Heart left ventricle (tissue), 16 donors: ENCODE data around the gene ASIC4. TPM values are rescaled to one million over a fixed set of nuclear protein-coding genes. Genes with fewer than 3 reads are reported as not detected.

ENCODE experiments used
- ATAC-seq, 4 donors: fragments of 200-7000 bp; cut with Tn5 transposase; one replicate each; pipeline ENCODE4 v1.9.1; 2020 to 2022; ENCODE audit warnings: moderate library complexity in 4 of 4, mild to moderate bottlenecking in 3 of 4, moderate number of reproducible peaks in 1 of 4
- DNase-seq, 5 donors: peaks; one replicate each; pipeline ENCODE4 v3.0.0-alpha.2; 2020
- H3K27ac ChIP-seq, 12 donors: fragments of 200-600 bp; sonication (generic) in 4 of 12; one replicate each; pipeline versions ENCODE4 v1.5.0 to v1.8.0; 2016 to 2022; ENCODE audit warnings: mild to moderate bottlenecking in 2 of 12
- H3K27me3 ChIP-seq, 9 donors: fragments of 200-600 bp; sonication (generic) in 2 of 9; one replicate each; pipeline versions ENCODE4 v1.5.1 to v1.8.0; 2016 to 2022; ENCODE audit warnings: mild to moderate bottlenecking in 3 of 9
- H3K36me3 ChIP-seq, 9 donors: fragments of 200-600 bp; sonication (generic) in 2 of 9; one replicate each; pipeline versions ENCODE4 v1.5.0 to v1.8.0; 2018 to 2022; ENCODE audit warnings: mild to moderate bottlenecking in 2 of 9
- H3K4me1 ChIP-seq, 12 donors: fragments of 200-600 bp; sonication (generic) in 4 of 12; one replicate each; pipeline versions ENCODE4 v1.5.0 to v1.8.0; 2016 to 2022; ENCODE audit warnings: mild to moderate bottlenecking in 3 of 12
- H3K4me3 ChIP-seq, 12 donors: fragments of 200-600 bp; sonication (generic) in 4 of 12; one replicate each; pipeline versions ENCODE4 v1.5.0 to v1.8.0; 2017 to 2022; ENCODE audit warnings: mild to moderate bottlenecking in 9 of 12, moderate library complexity in 4 of 12
- H3K9me3 ChIP-seq, 12 donors: fragments of 200-600 bp; sonication (generic) in 4 of 12; one replicate each; pipeline versions ENCODE4 v1.5.0 to v1.8.0; 2016 to 2022; ENCODE audit warnings: mild to moderate bottlenecking in 1 of 12
- POLR2A ChIP-seq, 2 donors: fragments of 450-650 bp; IDR thresholded peaks; one replicate each; pipeline ENCODE4 v1.6.1; 2017; ENCODE audit warnings: antibody characterized with exemption in 2 of 2, mild to moderate bottlenecking in 2 of 2, moderate library complexity in 2 of 2
- WGBS, 4 donors: extraction: QIAGEN DNeasy Blood & Tissue Kit in 2 of 4; methylation state at CpG; one replicate each; pipeline versions ENCODE4 v1.1.5 to v1.1.7; 2013 to 2018; 5-methylcytosine and 5-hydroxymethylcytosine counted together
- intact Hi-C, 10 donors: fragments of 100-400 bp; cut with DNase I; formaldehyde crosslinking; loops; one replicate each; pipeline versions ENCODE4 v1.11.1 to v1.14.2; 2022
- polyA plus RNA-seq, 2 donors: library from polyadenylated mRNA; stranded (reverse); fragments of 200-250 nt; gene quantifications; one replicate each; pipeline ENCODE4 v1.2.3, GENCODE V29; 2013
- total RNA-seq, 9 donors: library from RNA; depleted of rRNA in 2 of 9; stranded (reverse); fragments of >200 nt in 2 of 9; fragmentation: NEBNext Ultra II Directional in 3 of 9; extraction: Animal tissue kit (Norgen Biotek cat#: 25700) in 3 of 9; gene quantifications; one replicate each; pipeline versions ENCODE4 v1.1.0 to v1.2.4, GENCODE V29; 2016 to 2023
- TF ChIP-seq, protein P1 (sequence below), 12 donors: fragments of 200-600 bp; sonication (generic) in 4 of 12; IDR thresholded peaks; one replicate each; pipeline versions ENCODE4 v1.5.0 to v1.8.0; 2018 to 2022; ENCODE audit warnings: antibody characterized with exemption in 12 of 12, mild to moderate bottlenecking in 5 of 12
- donor health status: ischemic (EF 13 %, LVEDD 7.1; RV severe dilation, severe dysfunction).
- donor health status: healthy with polysubstance abuse.
- donor health status: DM: no; HTN: yes; CAD: no.
- donor health status: DM: no; HTN: no; CAD: no.
- donor health status: ischemic (EF 25% LVEDD 6.9; RV normal size, moderate dysfunction).
- donor health status: ischemic (EF 25% LVEDD 5.7; RV mildly dilated, moderate dysfunction).
- donor health status: healthy.
- donor health status: DM: yes; HTN: yes; CAD: no.
- donor health status: ischemic (EF 35%, LVEDD 5.7; RV mildly dilated, moderate dysfunction).
- donor health status: nonischemic (EF 11% LVEDD 7.7; RV severe dilation, severe dysfunction).
- donor health status: DM: yes; HTN: yes; CAD: no.
- donor health status: PGD.
- donor health status: ischemic (EF 29% LVEDD 5.4; RV normal size, mild dysfunction).
- donor health status: nonischemic (EF 23%, LVEDD 6.1; RV moderate dilation, normal function).

Gene ASIC4
- total and polyA plus RNA-seq, 11 donors = 0.03 to 0.10 (median 0.08) TPM; not detected in 8

DNA sequence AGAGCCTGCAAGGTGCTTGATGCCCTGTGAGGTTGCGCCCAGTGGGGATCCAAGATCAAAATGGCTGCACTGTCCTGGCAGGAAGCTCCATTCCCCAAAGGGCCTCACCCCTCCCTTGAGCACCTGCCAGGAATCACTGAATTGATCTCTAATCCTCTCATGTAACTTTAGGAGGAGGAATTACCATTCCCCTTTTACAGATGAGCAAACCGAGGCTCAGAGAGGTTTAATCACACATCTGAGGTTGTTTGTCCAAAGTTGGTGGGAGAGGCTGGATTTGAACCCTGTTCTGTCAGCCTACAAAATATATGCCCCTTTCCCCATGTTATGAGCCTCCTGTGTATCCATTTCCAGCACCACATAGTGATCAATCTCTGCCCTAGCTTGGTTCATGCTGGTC is 10.5 kb downstream of the ASIC4 start:
- no peak for TF ChIP-seq POLR2A (IDR thresholded peaks at IDR 0.05)
- TF ChIP-seq, protein P1, sequence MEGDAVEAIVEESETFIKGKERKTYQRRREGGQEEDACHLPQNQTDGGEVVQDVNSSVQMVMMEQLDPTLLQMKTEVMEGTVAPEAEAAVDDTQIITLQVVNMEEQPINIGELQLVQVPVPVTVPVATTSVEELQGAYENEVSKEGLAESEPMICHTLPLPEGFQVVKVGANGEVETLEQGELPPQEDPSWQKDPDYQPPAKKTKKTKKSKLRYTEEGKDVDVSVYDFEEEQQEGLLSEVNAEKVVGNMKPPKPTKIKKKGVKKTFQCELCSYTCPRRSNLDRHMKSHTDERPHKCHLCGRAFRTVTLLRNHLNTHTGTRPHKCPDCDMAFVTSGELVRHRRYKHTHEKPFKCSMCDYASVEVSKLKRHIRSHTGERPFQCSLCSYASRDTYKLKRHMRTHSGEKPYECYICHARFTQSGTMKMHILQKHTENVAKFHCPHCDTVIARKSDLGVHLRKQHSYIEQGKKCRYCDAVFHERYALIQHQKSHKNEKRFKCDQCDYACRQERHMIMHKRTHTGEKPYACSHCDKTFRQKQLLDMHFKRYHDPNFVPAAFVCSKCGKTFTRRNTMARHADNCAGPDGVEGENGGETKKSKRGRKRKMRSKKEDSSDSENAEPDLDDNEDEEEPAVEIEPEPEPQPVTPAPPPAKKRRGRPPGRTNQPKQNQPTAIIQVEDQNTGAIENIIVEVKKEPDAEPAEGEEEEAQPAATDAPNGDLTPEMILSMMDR (IDR thresholded peaks at IDR 0.05) = no peak
- Histone ChIP-seq H3K27me3 (peaks cover 8 to 80% (median 29%) of the 10 kb centered on the region in 9 donors), H3K27ac (no peak overlapping the region), H3K4me3 (no peak overlapping the region), H3K36me3 (no peaks in the 10 kb centered on the region), H3K4me1 (peaks cover 0 to 58% (median 25%) of the 10 kb centered on the region in 12 donors), H3K9me3 (no peaks in the 10 kb centered on the region)
- ATAC-seq (no peak), DNase-seq (no peak)
- WGBS, 4 donors = 90 to 100% (median 92%) methylated on average over 2 of the region's 2 CpGs
- intact Hi-C loops = loop anchor here in 7 of 10 donors (2.0 to 5.0 kb wide), 4 partner anchors 33 to 120 kb away; no protein-coding TSS in a partner anchor

DNA sequence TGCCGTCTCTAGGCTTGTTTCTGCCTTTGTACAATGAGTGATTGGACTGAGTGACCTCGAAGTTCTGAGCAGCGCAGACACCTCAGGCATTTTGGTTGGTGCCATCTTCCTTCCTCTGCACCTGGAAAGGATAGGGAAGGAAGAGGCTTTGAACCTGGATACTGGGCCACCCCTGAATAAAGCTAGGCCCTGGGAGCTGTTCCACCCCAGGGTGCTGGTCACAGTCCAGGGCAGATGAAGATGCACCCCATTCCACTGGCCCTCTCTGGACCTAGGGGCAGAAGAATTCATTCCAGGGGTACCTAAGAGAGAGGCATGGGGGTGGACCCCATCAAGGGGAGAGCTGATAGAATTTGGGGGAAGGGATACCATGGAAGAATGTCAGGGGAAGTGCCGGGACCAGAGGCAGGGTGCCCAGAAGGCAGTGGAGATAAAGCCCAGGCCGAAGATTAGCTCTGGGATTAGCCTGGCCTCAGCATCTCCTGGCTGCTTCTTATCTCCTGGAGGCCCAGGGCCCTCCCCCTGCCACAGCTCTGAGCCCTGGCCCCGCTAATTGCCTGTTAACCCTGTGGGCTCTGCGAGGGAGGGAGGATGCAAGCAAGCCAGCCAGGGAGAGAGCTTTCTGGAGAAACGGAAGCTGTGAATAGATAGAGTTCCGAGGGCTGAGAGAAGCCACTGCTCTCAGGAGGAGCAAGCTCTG is 11.4 kb downstream of the ASIC4 start:
- H3K4me1 ChIP-seq = peaks cover 0 to 54% (median 28%) of the 10 kb centered on the region in 12 donors
- H3K36me3 ChIP-seq = no peaks in the 10 kb centered on the region
- DNase-seq (no peak), ATAC-seq (no peak)
- 29 to 34% (median 30%) methylated on average over 9 of the region's 9 CpGs for WGBS, 4 donors
- H3K27me3 ChIP-seq = peaks cover 8 to 85% (median 31%) of the 10 kb centered on the region in 9 donors
- no peak overlapping the region for H3K4me3 ChIP-seq
- no peaks in the 10 kb centered on the region for H3K9me3 ChIP-seq
- TF ChIP-seq, protein P1 (IDR thresholded peaks at IDR 0.05) = no peak
- TF ChIP-seq POLR2A (IDR thresholded peaks at IDR 0.05) = no peak
- intact Hi-C loops = loop anchor here in 7 of 10 donors (2.0 to 5.0 kb wide), 4 partner anchors 33 to 121 kb away; no protein-coding TSS in a partner anchor
- peak overlapping the region in 2 of 12 donors; percentile 12 to 53 for H3K27ac ChIP-seq

DNA sequence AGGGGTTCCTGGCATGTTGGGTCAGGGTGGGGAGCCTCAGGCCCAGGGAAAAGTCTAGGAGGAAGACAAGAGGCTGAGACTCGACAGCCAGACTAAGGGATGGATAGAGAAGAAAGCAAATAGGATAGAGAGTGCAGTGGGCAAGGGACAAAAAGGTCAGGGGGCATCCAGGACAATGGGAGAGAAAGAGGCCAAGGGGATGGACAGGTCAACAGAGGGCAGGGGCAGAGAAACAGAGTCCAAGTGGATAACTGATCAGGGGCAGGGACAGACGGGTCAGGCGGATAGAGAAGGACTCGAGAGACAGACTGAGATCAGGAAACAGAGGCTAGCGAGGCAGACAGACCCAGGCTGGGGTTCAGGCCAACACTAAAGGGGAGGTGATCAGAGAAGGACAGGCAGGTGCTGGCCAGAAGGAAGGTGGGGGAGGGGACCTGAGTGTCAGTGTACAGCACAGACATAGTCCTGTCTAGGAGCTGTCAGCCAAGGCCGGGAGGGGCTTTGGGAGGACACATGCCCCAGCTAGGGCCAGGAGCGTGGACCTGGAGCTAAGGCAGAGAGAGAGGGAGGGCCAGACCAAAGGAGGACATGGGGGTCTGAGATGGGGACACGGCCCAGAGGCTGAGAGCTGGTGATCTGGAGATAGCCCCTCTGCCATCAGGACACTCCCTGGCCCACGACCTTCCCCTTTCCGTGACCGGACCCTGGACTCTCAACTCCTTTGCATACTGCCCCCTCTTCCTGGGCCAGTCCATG is 12.2 kb downstream of the ASIC4 start:
- H3K27ac ChIP-seq = peak overlapping the region in 2 of 12 donors; percentile 12 to 53
- no peak overlapping the region for H3K4me3 ChIP-seq
- H3K4me1 ChIP-seq = peaks cover 0 to 48% (median 26%) of the 10 kb centered on the region in 12 donors
- peaks cover 8 to 84% (median 31%) of the 10 kb centered on the region in 9 donors for H3K27me3 ChIP-seq
- no peak for TF ChIP-seq POLR2A (IDR thresholded peaks at IDR 0.05)
- TF ChIP-seq, protein P1 (IDR thresholded peaks at IDR 0.05) = no peak
- intact Hi-C loops = loop anchor here in 7 of 10 donors (5.0 kb wide), 3 partner anchors 34 to 69 kb away; no protein-coding TSS in a partner anchor
- H3K36me3 ChIP-seq = no peaks in the 10 kb centered on the region
- H3K9me3 ChIP-seq = no peaks in the 10 kb centered on the region
- ATAC-seq (peak in 2 of 4 donors; percentile 2), DNase-seq (no peak)
- WGBS, 4 donors = 33 to 36% (median 34%) methylated on average over 10 to 11 of the region's 11 CpGs

DNA sequence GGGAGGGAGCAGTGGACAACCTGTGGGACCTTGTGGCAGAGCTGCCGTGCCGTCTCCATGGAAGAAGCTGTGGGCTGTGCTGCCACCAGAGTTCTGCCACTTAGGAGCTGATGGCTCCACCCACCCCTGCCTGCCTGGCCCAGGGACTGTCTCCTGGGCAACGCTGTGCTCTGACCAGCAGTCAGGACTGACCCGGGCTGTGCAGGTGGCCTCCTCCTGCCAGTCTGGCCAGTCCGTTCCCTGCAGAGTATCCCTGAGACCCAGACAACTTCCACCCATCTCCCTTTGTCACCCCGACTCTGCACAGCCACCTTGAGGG is 12.8 kb downstream of the ASIC4 start:
- 30 to 47% (median 38%) methylated on average over 6 of the region's 6 CpGs for WGBS, 4 donors
- intact Hi-C loops = loop anchor here in 7 of 10 donors (5.0 kb wide), 3 partner anchors 35 to 70 kb away; no protein-coding TSS in a partner anchor
- no peak for TF ChIP-seq POLR2A (IDR thresholded peaks at IDR 0.05)
- TF ChIP-seq, protein P1 (IDR thresholded peaks at IDR 0.05) = no peak
- H3K27me3 ChIP-seq = peaks cover 6 to 78% (median 31%) of the 10 kb centered on the region in 9 donors
- H3K9me3 ChIP-seq = no peaks in the 10 kb centered on the region
- H3K36me3 ChIP-seq = no peaks in the 10 kb centered on the region
- H3K4me1 ChIP-seq = peaks cover 0 to 42% (median 22%) of the 10 kb centered on the region in 12 donors
- peak overlapping the region in 1 of 12 donors; percentile 53 for H3K27ac ChIP-seq
- DNase-seq (peak in 1 of 5 donors; percentile 54), ATAC-seq (peak; percentile 51 to 69 (median 61))
- no peak overlapping the region for H3K4me3 ChIP-seq
